GM15510 (cell line): ENCODE results near the gene DLG2.

Experiments used
- POLR2A ChIP-seq: IDR thresholded peaks from 3 replicates; pipeline ENCODE4 v1.6.1; 2011; ENCODE audit warnings: borderline replicate concordance; ENCODE audit not compliant: insufficient read length; ENCODE audit errors: extremely low read depth

Gene DLG2

GRCh38 chr11:83865636-83866461 is 1761.3 kb downstream of the DLG2 start:
- no peak for TF ChIP-seq POLR2A

GRCh38 chr11:83864412-83865057 is 1762.6 kb downstream of the DLG2 start:
- no peak for TF ChIP-seq POLR2A

GRCh38 chr11:83863272-83863671 is 1763.9 kb downstream of the DLG2 start:
- TF ChIP-seq POLR2A: no peak

- TF ChIP-seq POLR2A: no peak
These were observed 1764.5 kb downstream of the DLG2 start for GRCh38 chr11:83862691-83863090.

GRCh38 chr11:83862033-83862432 is 1765.1 kb downstream of the DLG2 start:
- no peak for TF ChIP-seq POLR2A

- no peak for TF ChIP-seq POLR2A
These were observed 1768.5 kb downstream of the DLG2 start for GRCh38 chr11:83858694-83859093.

GRCh38 chr11:83855237-83855636 is 1771.9 kb downstream of the DLG2 start:
- TF ChIP-seq POLR2A: no peak

- no peak for TF ChIP-seq POLR2A
These were observed 1774.2 kb downstream of the DLG2 start for GRCh38 chr11:83852775-83853442.

- TF ChIP-seq POLR2A: no peak
These were observed 1775.1 kb downstream of the DLG2 start for GRCh38 chr11:83852012-83852411.

- no peak for TF ChIP-seq POLR2A
These were observed 1779.6 kb downstream of the DLG2 start for GRCh38 chr11:83847467-83848034.

GRCh38 chr11:83845797-83846196 is 1781.3 kb downstream of the DLG2 start:
- TF ChIP-seq POLR2A: no peak

- no peak for TF ChIP-seq POLR2A
These were observed 1786.8 kb downstream of the DLG2 start for GRCh38 chr11:83840326-83840725.

- TF ChIP-seq POLR2A: no peak
These were observed 1790.1 kb downstream of the DLG2 start for GRCh38 chr11:83836883-83837654.

- no peak for TF ChIP-seq POLR2A
These were observed 1791.1 kb downstream of the DLG2 start for GRCh38 chr11:83836065-83836464.
